K562 (cell line): ENCODE measurements around the gene SUDS3. TPM values are rescaled to one million over a fixed set of nuclear protein-coding genes. Genes with fewer than 3 reads are reported as not detected.
A peak's percentile ranks its signal among the peaks of the same experiment; 100 is the strongest.

Source experiments
- DDX20 ChIP-seq: fragments of 450-650 bp; IDR thresholded peaks from 2 replicates; pipeline ENCODE4 v1.6.1; 2016; ENCODE audit warnings: missing genetic modification characterization, low read depth, mild to moderate bottlenecking, missing compliant biosample characterization, moderate library complexity
- RERE ChIP-seq: sonication (generic); formaldehyde crosslinking; IDR thresholded peaks from 2 replicates; pipeline ENCODE4 v1.8.0; 2023; ENCODE audit warnings: missing genetic modification reagents, mild to moderate bottlenecking, borderline replicate concordance
- TCF3 ChIP-seq: sonication (generic); formaldehyde crosslinking; IDR thresholded peaks from 2 replicates; pipeline ENCODE4 v1.4.0; 2020; ENCODE audit warnings: mild to moderate bottlenecking, missing genetic modification reagents
- polyA plus RNA-seq, 8 experiments: library from polyadenylated mRNA; depleted of rRNA in 4 of 8; stranded (reverse) in 5 of 8; unstranded in 3 of 8; fragments of >200 nt; fragmentation: Nextera tagmentation in 2 of 8; fragmentation: Illumina TruSeq in 1 of 8; extraction: Ambion mirVana in 2 of 8; extraction: Trizol in 1 of 8; gene quantifications; 2 replicates each; pipeline versions ENCODE4 v1.2.1 to v1.2.3, GENCODE V29; 2011 to 2014; ENCODE audit warnings: inconsistent platforms in 1 of 8, missing spikeins in 1 of 8
- total RNA-seq, 7 experiments: library from RNA; depleted of rRNA in 6 of 7; stranded (reverse); fragments of >200 nt in 6 of 7; fragmentation: Illumina TruSeq in 2 of 7; extraction: Trizol in 2 of 7; gene quantifications; 2 replicates each; pipeline versions ENCODE4 v1.2.1 to v1.2.3, GENCODE V29; 2011 to 2021; ENCODE audit warnings: low replicate concordance in 1 of 7
- TF ChIP-seq, protein P1 (sequence below): fragments of 450-650 bp; IDR thresholded peaks from 2 replicates; pipeline ENCODE4 v1.6.1; 2017; ENCODE audit warnings: antibody characterized with exemption
- TF ChIP-seq, protein P2 (sequence below): IDR thresholded peaks from 2 replicates; pipeline ENCODE4 v1.6.1; 2011; ENCODE audit not compliant: insufficient read length; ENCODE audit errors: extremely low read depth

SUDS3 gene
- total and polyA plus RNA-seq, 9 of the 15 experiments (the other 6 are each of a cell fraction or from before 2014, with no cell fraction given), result 6.6 to 30.5 (median 23.3) TPM

GRCh38 chr12:118374126-118374725 lies 2.1 kb upstream of the SUDS3 start (continued):
- TF ChIP-seq RERE (CRISPR knock-in tag) (no peak), DDX20 (no peak), TCF3 (CRISPR knock-in tag) (0 out of 2 replicates have a peak, but pooled peaks have one; percentile 0)
- TF ChIP-seq, protein P1, sequence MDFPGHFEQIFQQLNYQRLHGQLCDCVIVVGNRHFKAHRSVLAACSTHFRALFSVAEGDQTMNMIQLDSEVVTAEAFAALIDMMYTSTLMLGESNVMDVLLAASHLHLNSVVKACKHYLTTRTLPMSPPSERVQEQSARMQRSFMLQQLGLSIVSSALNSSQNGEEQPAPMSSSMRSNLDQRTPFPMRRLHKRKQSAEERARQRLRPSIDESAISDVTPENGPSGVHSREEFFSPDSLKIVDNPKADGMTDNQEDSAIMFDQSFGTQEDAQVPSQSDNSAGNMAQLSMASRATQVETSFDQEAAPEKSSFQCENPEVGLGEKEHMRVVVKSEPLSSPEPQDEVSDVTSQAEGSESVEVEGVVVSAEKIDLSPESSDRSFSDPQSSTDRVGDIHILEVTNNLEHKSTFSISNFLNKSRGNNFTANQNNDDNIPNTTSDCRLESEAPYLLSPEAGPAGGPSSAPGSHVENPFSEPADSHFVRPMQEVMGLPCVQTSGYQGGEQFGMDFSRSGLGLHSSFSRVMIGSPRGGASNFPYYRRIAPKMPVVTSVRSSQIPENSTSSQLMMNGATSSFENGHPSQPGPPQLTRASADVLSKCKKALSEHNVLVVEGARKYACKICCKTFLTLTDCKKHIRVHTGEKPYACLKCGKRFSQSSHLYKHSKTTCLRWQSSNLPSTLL, result no peak
- TF ChIP-seq, protein P2, sequence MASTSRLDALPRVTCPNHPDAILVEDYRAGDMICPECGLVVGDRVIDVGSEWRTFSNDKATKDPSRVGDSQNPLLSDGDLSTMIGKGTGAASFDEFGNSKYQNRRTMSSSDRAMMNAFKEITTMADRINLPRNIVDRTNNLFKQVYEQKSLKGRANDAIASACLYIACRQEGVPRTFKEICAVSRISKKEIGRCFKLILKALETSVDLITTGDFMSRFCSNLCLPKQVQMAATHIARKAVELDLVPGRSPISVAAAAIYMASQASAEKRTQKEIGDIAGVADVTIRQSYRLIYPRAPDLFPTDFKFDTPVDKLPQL, result no peak
- TF ChIP-seq, all 486 proteins: peak for 16
